HepG2 (cell line): ENCODE results near the gene RAPSN. TPM values are rescaled to one million over a fixed set of nuclear protein-coding genes. Genes with fewer than 3 reads are reported as not detected.
A peak's percentile ranks its signal among the peaks of the same experiment; 100 is the strongest.

Experiments used
- CENPX ChIP-seq: sonication (generic); formaldehyde crosslinking; IDR thresholded peaks from 2 replicates; pipeline ENCODE4 v1.9.0; 2021; ENCODE audit warnings: mild to moderate bottlenecking, missing genetic modification reagents, moderate library complexity
- GRHL1 ChIP-seq: sonication (generic); formaldehyde crosslinking; conservative IDR thresholded peaks from 2 replicates; pipeline ENCODE4 v1.8.0; 2022; ENCODE audit warnings: missing genetic modification reagents
- GTF2F1 ChIP-seq: fragments of 150-350 bp; IDR thresholded peaks from 2 replicates; pipeline ENCODE4 v1.6.1; 2014; ENCODE audit warnings: low read length
- HMG20B ChIP-seq: conservative IDR thresholded peaks from 2 replicates; pipeline ENCODE4 v1.6.1; 2016; ENCODE audit warnings: missing genetic modification reagents, missing compliant biosample characterization
- HNF1B ChIP-seq: sonication (generic); formaldehyde crosslinking; IDR thresholded peaks from 2 replicates; pipeline ENCODE4 v1.5.1; 2020; ENCODE audit warnings: mild to moderate bottlenecking, moderate library complexity, missing genetic modification reagents
- HOMEZ ChIP-seq: IDR thresholded peaks from 2 replicates; pipeline ENCODE4 v1.6.1; 2016; ENCODE audit warnings: low read depth
- MED13 ChIP-seq: sonication (generic); formaldehyde crosslinking; IDR thresholded peaks from 2 replicates; pipeline ENCODE4 v1.5.0; 2020; ENCODE audit warnings: missing genetic modification reagents
- MYNN ChIP-seq: sonication (generic); formaldehyde crosslinking; IDR thresholded peaks from 2 replicates; pipeline ENCODE4 v1.4.0; 2020; ENCODE audit warnings: mild to moderate bottlenecking, low read depth, missing genetic modification reagents
- PRMT3 ChIP-seq: sonication (generic); formaldehyde crosslinking; IDR thresholded peaks from 2 replicates; pipeline ENCODE4 v1.8.1; 2022; ENCODE audit warnings: low read depth, mild to moderate bottlenecking, moderate library complexity, missing genetic modification reagents, borderline replicate concordance
- SAP130 ChIP-seq: IDR thresholded peaks from 2 replicates; pipeline ENCODE4 v1.6.1; 2016; ENCODE audit warnings: low read depth
- SRSF4 ChIP-seq: fragments of 200-400 bp; formaldehyde crosslinking; IDR thresholded peaks from one replicate; pipeline ENCODE4 v1.6.1; 2018; ENCODE audit warnings: mild to moderate bottlenecking, low read depth, low read length, moderate library complexity; ENCODE audit not compliant: poor library complexity, severe bottlenecking
- SRY ChIP-seq: sonication (generic); formaldehyde crosslinking; IDR thresholded peaks from 2 replicates; pipeline ENCODE4 v1.8.0; 2022; ENCODE audit warnings: mild to moderate bottlenecking, missing genetic modification reagents
- TERF1 ChIP-seq: sonication (generic); formaldehyde crosslinking; IDR thresholded peaks from 2 replicates; pipeline ENCODE4 v1.8.0; 2022; ENCODE audit warnings: mild to moderate bottlenecking, missing genetic modification reagents, moderate library complexity
- TMF1 ChIP-seq: sonication (generic); formaldehyde crosslinking; IDR thresholded peaks from 2 replicates; pipeline ENCODE4 v1.8.1; 2022; ENCODE audit warnings: low read depth, missing genetic modification reagents
- WIZ ChIP-seq: sonication (generic); formaldehyde crosslinking; IDR thresholded peaks from 2 replicates; pipeline ENCODE4 v1.5.1; 2020; ENCODE audit warnings: mild to moderate bottlenecking, missing genetic modification reagents
- ZNF331 ChIP-seq: sonication (generic); formaldehyde crosslinking; IDR thresholded peaks from 2 replicates; pipeline ENCODE4 v1.4.0; 2020; ENCODE audit warnings: missing genetic modification reagents
- ZNF350 ChIP-seq: sonication (generic); formaldehyde crosslinking; IDR thresholded peaks from 2 replicates; pipeline ENCODE4 v1.4.0; 2020; ENCODE audit warnings: mild to moderate bottlenecking, low read depth, missing genetic modification reagents, borderline replicate concordance
- ZNF691 ChIP-seq: sonication (generic); formaldehyde crosslinking; IDR thresholded peaks from 2 replicates; pipeline ENCODE4 v1.4.0; 2020; ENCODE audit warnings: missing genetic modification reagents, low read depth, mild to moderate bottlenecking, borderline replicate concordance
- ZNF740 ChIP-seq: sonication (generic); formaldehyde crosslinking; IDR thresholded peaks from 2 replicates; pipeline ENCODE4 v1.4.0; 2020; ENCODE audit warnings: missing genetic modification reagents
- ZNF747 ChIP-seq: sonication (generic); formaldehyde crosslinking; IDR thresholded peaks from 2 replicates; pipeline ENCODE4 v1.8.1; 2023; ENCODE audit warnings: missing genetic modification reagents, mild to moderate bottlenecking, borderline replicate concordance
- ZNF776 ChIP-seq: sonication (generic); formaldehyde crosslinking; IDR thresholded peaks from 2 replicates; pipeline ENCODE4 v1.4.0; 2020; ENCODE audit warnings: mild to moderate bottlenecking, missing genetic modification reagents
- polyA plus RNA-seq, 8 experiments: library from polyadenylated mRNA; depleted of rRNA in 3 of 8; stranded (reverse) in 7 of 8; unstranded in 1 of 8; fragments of >200 nt; fragmentation: Illumina TruSeq in 4 of 8; extraction: Trizol in 4 of 8; gene quantifications; 2 replicates each; pipeline versions ENCODE4 v1.2.1 to v1.2.3, GENCODE V29; 2011 to 2016; ENCODE audit warnings: low read depth in 4 of 8, missing spikeins in 1 of 8, mixed read lengths in 1 of 8; ENCODE audit not compliant: insufficient read depth in 1 of 8
- total RNA-seq, 5 experiments: library from RNA; depleted of rRNA; stranded (reverse); fragments of >200 nt; fragmentation: Illumina TruSeq; extraction: Trizol; gene quantifications; 2 replicates each; pipeline ENCODE4 v1.2.3, GENCODE V29; 2016; ENCODE audit warnings: low read depth in 1 of 5

RAPSN gene
- total and polyA plus RNA-seq, 2 of the 13 experiments (the other 11 are each of a cell fraction or from before 2014, with no cell fraction given): 0.15 to 1.2 TPM

- TF ChIP-seq ZNF776 (peak; percentile 48; the same call in 1 of the 2 replicates), ZNF747 (no peak; the same call in 1 of the 2 replicates), TERF1 (CRISPR knock-in tag) (0 out of 2 replicates have a peak, but pooled peaks have one; percentile 45), SAP130 (CRISPR knock-in tag) (peak; percentile 90), ZNF331 (CRISPR knock-in tag) (peak; percentile 79), ZNF350 (CRISPR knock-in tag) (0 out of 2 replicates have a peak, but pooled peaks have one; percentile 2), GTF2F1 (0 out of 2 replicates have a peak, but pooled peaks have one; percentile 21), CENPX (CRISPR knock-in tag) (no peak), ZNF740 (CRISPR knock-in tag) (peak; percentile 57; the same call in 1 of the 2 replicates), MED13 (peak; percentile 52; the same call in 1 of the 2 replicates), HMG20B (CRISPR knock-in tag) (no peak), HOMEZ (CRISPR knock-in tag) (no peak), HNF1B (peak; percentile 58; the same call in 1 of the 2 replicates), SRY (peak; percentile 71), MYNN (no peak), SRSF4 (no peak), GRHL1 (CRISPR knock-in tag) (no peak), ZNF691 (CRISPR knock-in tag) (peak; percentile 90), PRMT3 (no peak), WIZ (CRISPR knock-in tag) (no peak), TMF1 (CRISPR knock-in tag) (no peak)
These were observed 41.0 kb downstream of the RAPSN start, which contains the start of gene SLC39A13 (continued) for GRCh38 chr11:47407746-47408590.
